Heart right ventricle (tissue), 16 donors: ENCODE results near the gene CACNA1G. TPM values are rescaled to one million over a fixed set of nuclear protein-coding genes. Genes with fewer than 3 reads are reported as not detected.

Source experiments
- ATAC-seq, 8 donors: fragments of 200-7000 bp; cut with Tn5 transposase; one replicate each; pipeline ENCODE4 v1.9.1; 2020; ENCODE audit warnings: mild to moderate bottlenecking in 8 of 8, moderate library complexity in 8 of 8, moderate number of reproducible peaks in 1 of 8
- DNase-seq, 2 donors: peaks; one replicate each; pipeline ENCODE4 v3.0.0-alpha.2; 2020
- H3K27ac ChIP-seq, 10 donors: fragments of 200-600 bp; sonication (generic) in 2 of 10; one replicate each; pipeline versions ENCODE4 v1.5.0 to v1.8.0; 2020 to 2022; ENCODE audit warnings: mild to moderate bottlenecking in 3 of 10
- H3K27me3 ChIP-seq, 7 donors: fragments of 200-600 bp; one replicate each; pipeline ENCODE4 v1.8.0; 2021 to 2022; ENCODE audit warnings: mild to moderate bottlenecking in 2 of 7
- H3K36me3 ChIP-seq, 9 donors: fragments of 200-600 bp; sonication (generic) in 1 of 9; one replicate each; pipeline versions ENCODE4 v1.5.0 to v1.8.0; 2020 to 2022; ENCODE audit warnings: mild to moderate bottlenecking in 2 of 9
- H3K4me1 ChIP-seq, 9 donors: fragments of 200-600 bp; sonication (generic) in 1 of 9; one replicate each; pipeline versions ENCODE4 v1.5.0 to v1.8.0; 2020 to 2022; ENCODE audit warnings: mild to moderate bottlenecking in 4 of 9
- H3K4me3 ChIP-seq, 10 donors: fragments of 200-600 bp; sonication (generic) in 2 of 10; one replicate each; pipeline versions ENCODE4 v1.5.0 to v1.8.0; 2020 to 2022; ENCODE audit warnings: mild to moderate bottlenecking in 7 of 10, moderate library complexity in 2 of 10
- H3K9me3 ChIP-seq, 11 donors: fragments of 200-600 bp in 10 of 11; sonication (generic) in 2 of 11; one replicate each; pipeline versions ENCODE4 v1.5.0 to v1.8.0; 2013 to 2022; ENCODE audit warnings: mild to moderate bottlenecking in 2 of 11, control low read depth in 1 of 11, moderate library complexity in 1 of 11
- WGBS, 2 donors: extraction: QIAGEN DNeasy Blood & Tissue Kit; methylation state at CpG; one replicate each; pipeline ENCODE4 v1.1.7; 2013; ENCODE audit warnings: inconsistent platforms in 1 of 2; 5-methylcytosine and 5-hydroxymethylcytosine counted together
- intact Hi-C, 10 donors: fragments of 100-400 bp; cut with DNase I; formaldehyde crosslinking; loops; one replicate each; pipeline versions ENCODE4 v1.11.1 to v1.14.2; 2022
- long read RNA-seq, 3 donors: library from polyadenylated mRNA; unstranded; transcript quantifications; one replicate each; pipeline ENCODE4 v2.0.0, GENCODE V29; 2020 to 2021
- polyA plus RNA-seq, 2 donors: library from polyadenylated mRNA; stranded (reverse); fragments of 200-250 nt; gene quantifications; one replicate each; pipeline ENCODE4 v1.2.3, GENCODE V29; 2013
- total RNA-seq, 10 donors: library from RNA; stranded (reverse); fragmentation: NEBNext Ultra II Directional in 3 of 10; extraction: Animal tissue kit (Norgen Biotek cat#: 25700) in 3 of 10; gene quantifications; one replicate each; pipeline versions ENCODE4 v1.2.1 to v1.2.4, GENCODE V29; 2021 to 2023
- TF ChIP-seq, protein P1 (sequence below), 9 donors: fragments of 200-600 bp; sonication (generic) in 2 of 9; IDR thresholded peaks; one replicate each; pipeline versions ENCODE4 v1.5.0 to v1.8.0; 2021 to 2022; ENCODE audit warnings: antibody characterized with exemption in 9 of 9, mild to moderate bottlenecking in 5 of 9, moderate library complexity in 1 of 9
- donor health status: Arrhythmogenic right ventricular cardiomyopathy.
- donor health status: ischemic (EF 13 %, LVEDD 7.1; RV severe dilation, severe dysfunction).
- donor health status: healthy with polysubstance abuse.
- donor health status: DM: no; HTN: yes; CAD: no.
- donor health status: DM: no; HTN: no; CAD: no.
- donor health status: ischemic (EF 25% LVEDD 6.9; RV normal size, moderate dysfunction).
- donor health status: ischemic (EF 25% LVEDD 5.7; RV mildly dilated, moderate dysfunction).
- donor health status: healthy.
- donor health status: DM: yes; HTN: yes; CAD: no.
- donor health status: Ischemic cardiomyopathy.
- donor health status: ischemic (EF 35%, LVEDD 5.7; RV mildly dilated, moderate dysfunction).
- donor health status: nonischemic (EF 11% LVEDD 7.7; RV severe dilation, severe dysfunction).
- donor health status: DM: yes; HTN: yes; CAD: no.
- donor health status: PGD.
- donor health status: ischemic (EF 29% LVEDD 5.4; RV normal size, mild dysfunction).
- donor health status: nonischemic (EF 23%, LVEDD 6.1; RV moderate dilation, normal function).

The CACNA1G gene
- total RNA-seq (under 1 TPM; 0.14 to 0.46 (median 0.27) TPM), polyA plus RNA-seq (under 1 TPM; 0.04 to 0.22 TPM)
- long read RNA-seq, donor 1: 0 reads
- long read RNA-seq, donor 2, partial matches to known transcripts: 1 of 1 reads
- long read RNA-seq, donor 2, other reads (novel, unspliced or antisense): 0 of 1 reads
- long read RNA-seq, donor 3: 0 reads

DNA sequence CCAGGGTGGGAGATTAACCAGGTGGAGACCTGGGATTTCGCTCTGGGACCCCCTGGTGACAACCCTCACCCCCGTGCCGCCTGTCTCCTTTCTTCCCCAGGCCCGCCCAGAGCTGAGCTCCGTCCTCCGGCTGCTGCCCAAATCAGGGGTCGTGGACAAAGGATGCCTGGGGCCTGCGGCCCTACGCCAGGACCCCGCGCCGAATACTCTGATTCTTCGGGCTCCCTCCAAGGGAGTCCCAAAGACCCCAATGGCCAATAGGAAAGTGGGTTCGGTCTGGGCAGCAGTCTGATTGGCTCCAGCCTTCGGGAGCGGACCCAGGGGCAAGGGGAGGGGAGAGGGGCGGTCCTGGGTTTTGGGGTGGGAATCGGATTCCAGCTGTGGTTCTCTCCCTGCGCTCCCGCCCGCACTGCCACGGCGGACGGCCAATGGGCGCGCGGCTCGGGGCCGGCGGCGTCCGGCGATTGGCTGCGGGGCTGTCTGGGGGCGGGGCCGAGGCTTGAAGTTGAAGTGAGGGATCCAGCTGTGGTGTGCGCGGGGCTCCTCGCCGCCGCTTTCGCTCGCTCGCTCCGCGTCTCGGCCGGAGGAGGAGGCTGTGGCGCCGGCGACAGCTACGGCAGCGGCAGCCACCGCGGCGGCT lies at the start of gene CACNA1G:
CACNA1G (plus strand) TSS at position 531 of the 640 bp plus-strand sequence. CDS start 745 bp downstream, outside the sequence.
- 1% methylated on average over 40 to 56 of the region's 56 CpGs for WGBS, 2 donors
- Histone ChIP-seq H3K9me3 (no peaks in the 10 kb centered on the region), H3K27ac (no peak within 1 kb of the TSS), H3K4me3 (peak within 1 kb of the TSS; percentile 36 to 66 (median 56)), H3K4me1 (peaks cover 13 to 59% (median 39%) of the 10 kb centered on the region in 9 donors), H3K36me3 (peaks cover 0 to 11% (median 0%) of the 10 kb centered on the region in 9 donors), H3K27me3 (peaks cover 17 to 89% (median 60%) of the 10 kb centered on the region in 7 donors)
- TF ChIP-seq, protein P1, sequence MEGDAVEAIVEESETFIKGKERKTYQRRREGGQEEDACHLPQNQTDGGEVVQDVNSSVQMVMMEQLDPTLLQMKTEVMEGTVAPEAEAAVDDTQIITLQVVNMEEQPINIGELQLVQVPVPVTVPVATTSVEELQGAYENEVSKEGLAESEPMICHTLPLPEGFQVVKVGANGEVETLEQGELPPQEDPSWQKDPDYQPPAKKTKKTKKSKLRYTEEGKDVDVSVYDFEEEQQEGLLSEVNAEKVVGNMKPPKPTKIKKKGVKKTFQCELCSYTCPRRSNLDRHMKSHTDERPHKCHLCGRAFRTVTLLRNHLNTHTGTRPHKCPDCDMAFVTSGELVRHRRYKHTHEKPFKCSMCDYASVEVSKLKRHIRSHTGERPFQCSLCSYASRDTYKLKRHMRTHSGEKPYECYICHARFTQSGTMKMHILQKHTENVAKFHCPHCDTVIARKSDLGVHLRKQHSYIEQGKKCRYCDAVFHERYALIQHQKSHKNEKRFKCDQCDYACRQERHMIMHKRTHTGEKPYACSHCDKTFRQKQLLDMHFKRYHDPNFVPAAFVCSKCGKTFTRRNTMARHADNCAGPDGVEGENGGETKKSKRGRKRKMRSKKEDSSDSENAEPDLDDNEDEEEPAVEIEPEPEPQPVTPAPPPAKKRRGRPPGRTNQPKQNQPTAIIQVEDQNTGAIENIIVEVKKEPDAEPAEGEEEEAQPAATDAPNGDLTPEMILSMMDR (IDR thresholded peaks at IDR 0.05): peak in 2 of 9 donors; percentile 19 to 20
- DNase-seq (peak; percentile 89 to 92), ATAC-seq (peak; percentile 87 to 95 (median 92))
- intact Hi-C loops: loop anchor here in 1 of 10 donors (5.0 kb wide), 1 partner anchor 42 kb away; no protein-coding TSS in a partner anchor

DNA sequence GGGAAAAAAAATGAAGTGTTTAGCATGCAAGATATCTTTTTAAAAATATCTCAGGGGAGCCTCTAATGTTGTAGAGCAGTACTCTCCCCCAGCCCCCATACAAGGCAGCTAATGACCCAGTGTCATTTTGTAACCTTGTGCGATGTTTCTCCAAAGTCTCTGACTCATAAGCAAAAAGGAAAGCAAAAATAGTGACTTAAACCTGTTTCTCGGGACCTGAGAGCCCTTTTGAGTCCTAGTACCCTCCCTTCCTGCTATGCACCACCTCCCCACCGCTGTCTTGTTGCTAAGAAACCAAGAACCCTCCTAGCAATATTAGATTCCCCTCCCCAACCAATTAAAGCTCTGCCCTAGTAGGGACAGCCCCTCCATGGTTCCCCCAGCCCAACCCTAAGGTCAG lies 49.5 kb upstream of the CACNA1G start:
- H3K27ac ChIP-seq: peak overlapping the region in 1 of 10 donors; percentile 60

DNA sequence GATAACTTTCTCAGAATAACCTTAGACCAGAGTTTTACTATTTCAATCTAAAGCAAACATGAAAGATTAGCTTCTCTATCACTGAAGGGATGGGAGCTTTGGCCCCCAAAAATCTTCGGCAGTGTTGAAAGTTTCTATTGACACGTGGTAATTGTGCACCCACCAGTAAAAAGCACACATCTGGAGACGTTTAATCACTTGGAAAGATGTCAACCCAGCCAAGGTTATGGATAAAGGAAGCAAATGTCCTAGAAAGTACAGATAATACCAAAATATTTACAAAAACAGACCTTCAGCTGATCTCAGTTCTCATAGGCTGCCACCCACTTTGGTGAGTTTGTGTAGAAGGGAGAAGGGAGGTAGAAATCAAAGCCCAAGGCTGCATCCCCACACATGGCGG lies 47.0 kb upstream of the CACNA1G start:
- Histone ChIP-seq H3K36me3 (no peaks in the 10 kb centered on the region), H3K9me3 (no peaks in the 10 kb centered on the region), H3K27ac (no peak overlapping the region), H3K4me3 (no peak overlapping the region), H3K27me3 (no peaks in the 10 kb centered on the region), H3K4me1 (peaks cover 0 to 40% (median 14%) of the 10 kb centered on the region in 9 donors)
- DNase-seq (no peak), ATAC-seq (no peak)
- TF ChIP-seq, protein P1 (IDR thresholded peaks at IDR 0.05): no peak
- 73 to 74% methylated on average over 4 of the region's 4 CpGs for WGBS, 2 donors
- intact Hi-C loops: no loop called here

More for the DNA sequence above, 49.5 kb upstream of the CACNA1G start:
- 25 to 30% methylated on average over 3 of the region's 3 CpGs for WGBS, 2 donors
- TF ChIP-seq, protein P1 (IDR thresholded peaks at IDR 0.05): no peak
- no peak for ATAC-seq
- DNase-seq: no peak
- H3K36me3 ChIP-seq: no peaks in the 10 kb centered on the region
- H3K4me3 ChIP-seq: no peak overlapping the region
- intact Hi-C loops: no loop called here
- H3K9me3 ChIP-seq: no peaks in the 10 kb centered on the region
- H3K4me1 ChIP-seq: peaks cover 0 to 30% (median 20%) of the 10 kb centered on the region in 9 donors
- H3K27me3 ChIP-seq: no peaks in the 10 kb centered on the region

DNA sequence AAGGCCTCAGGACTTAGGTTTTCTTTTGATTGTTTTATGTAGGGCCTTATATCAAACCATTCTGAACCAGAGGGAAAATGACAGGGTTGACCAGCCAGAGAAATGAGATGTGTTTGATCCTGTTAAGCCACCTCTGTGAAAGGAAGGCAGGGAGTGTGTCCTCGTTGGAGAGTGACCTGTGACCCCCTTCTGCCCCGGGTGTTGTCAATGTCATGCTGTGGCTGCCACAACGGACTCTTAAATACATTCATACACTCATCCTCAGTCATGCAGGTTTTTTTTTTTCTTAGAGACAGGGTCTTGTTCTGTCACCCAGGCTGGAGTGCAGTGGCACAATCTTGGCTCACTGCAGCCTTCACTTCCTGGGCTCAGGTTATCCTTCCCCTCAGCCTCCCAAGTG lies 46.1 kb upstream of the CACNA1G start:
- WGBS, 2 donors: 68 to 72% methylated on average over 3 of the region's 3 CpGs

More for the DNA sequence above, 46.1 kb upstream of the CACNA1G start:
- TF ChIP-seq, protein P1 (IDR thresholded peaks at IDR 0.05): no peak
- peaks cover 0 to 37% (median 11%) of the 10 kb centered on the region in 9 donors for H3K4me1 ChIP-seq
- no peak overlapping the region for H3K27ac ChIP-seq
- no peaks in the 10 kb centered on the region for H3K27me3 ChIP-seq
- no peak for DNase-seq
- intact Hi-C loops: no loop called here
- no peaks in the 10 kb centered on the region for H3K9me3 ChIP-seq
- H3K4me3 ChIP-seq: no peak overlapping the region
- no peaks in the 10 kb centered on the region for H3K36me3 ChIP-seq
- no peak for ATAC-seq
